Myocyte (in vitro differentiated cells): Measurements from ENCODE around the gene RPS6KA2. TPM values are rescaled to one million over a fixed set of nuclear protein-coding genes. Genes with fewer than 3 reads are reported as not detected.

Experiments
- DNase-seq: peaks from one replicate; pipeline ENCODE4 v3.0.0-alpha.2; 2012; ENCODE audit warnings: low read depth
- total RNA-seq: library from RNA; depleted of rRNA; stranded (reverse); fragments of >200 nt; gene quantifications from 2 replicates; pipeline ENCODE4 v1.2.3, GENCODE V29; 2014

Gene RPS6KA2
- total RNA-seq, 1 donor from 2014 or later = 14.9 TPM

DNA sequence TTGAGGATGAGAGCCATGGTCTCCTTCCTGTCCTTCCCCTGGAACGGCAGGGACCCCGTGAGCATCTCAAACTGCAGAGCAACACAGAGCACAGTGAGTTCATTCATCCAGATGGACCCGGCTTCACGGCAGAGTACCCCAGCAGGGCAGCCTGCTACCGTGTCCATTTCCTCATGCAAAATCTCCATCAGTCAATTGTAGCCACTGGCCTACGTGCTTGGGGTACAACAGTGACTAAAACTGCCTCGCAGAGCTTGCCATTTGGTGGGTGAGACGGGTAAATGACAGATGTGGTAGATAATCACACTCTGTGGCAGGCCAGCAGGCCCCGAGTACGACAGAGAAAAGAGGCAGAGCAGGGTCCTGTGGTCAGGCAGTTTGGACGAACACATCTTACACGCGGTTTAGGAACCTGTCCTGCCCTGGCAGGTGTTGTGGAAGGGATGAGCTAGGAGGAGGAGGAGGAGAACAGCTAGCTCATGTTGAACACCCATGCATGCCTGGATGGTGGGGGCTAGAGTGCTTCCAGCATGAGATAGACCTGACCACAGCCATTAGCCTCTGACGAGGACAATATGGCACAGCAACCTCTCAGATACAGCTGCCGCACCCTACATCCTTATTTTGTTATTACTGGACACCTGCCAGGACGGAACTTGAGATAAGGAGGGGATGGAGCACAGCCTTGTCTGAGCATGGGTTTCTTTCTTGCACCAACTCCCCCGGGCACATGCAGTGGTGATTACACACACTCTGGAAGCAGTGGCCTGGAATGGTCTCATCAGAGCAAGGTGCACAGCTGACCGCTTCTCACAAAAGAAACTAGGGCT lies 136.2 kb downstream of the RPS6KA2 start:
- peak; percentile 70 for DNase-seq

DNA sequence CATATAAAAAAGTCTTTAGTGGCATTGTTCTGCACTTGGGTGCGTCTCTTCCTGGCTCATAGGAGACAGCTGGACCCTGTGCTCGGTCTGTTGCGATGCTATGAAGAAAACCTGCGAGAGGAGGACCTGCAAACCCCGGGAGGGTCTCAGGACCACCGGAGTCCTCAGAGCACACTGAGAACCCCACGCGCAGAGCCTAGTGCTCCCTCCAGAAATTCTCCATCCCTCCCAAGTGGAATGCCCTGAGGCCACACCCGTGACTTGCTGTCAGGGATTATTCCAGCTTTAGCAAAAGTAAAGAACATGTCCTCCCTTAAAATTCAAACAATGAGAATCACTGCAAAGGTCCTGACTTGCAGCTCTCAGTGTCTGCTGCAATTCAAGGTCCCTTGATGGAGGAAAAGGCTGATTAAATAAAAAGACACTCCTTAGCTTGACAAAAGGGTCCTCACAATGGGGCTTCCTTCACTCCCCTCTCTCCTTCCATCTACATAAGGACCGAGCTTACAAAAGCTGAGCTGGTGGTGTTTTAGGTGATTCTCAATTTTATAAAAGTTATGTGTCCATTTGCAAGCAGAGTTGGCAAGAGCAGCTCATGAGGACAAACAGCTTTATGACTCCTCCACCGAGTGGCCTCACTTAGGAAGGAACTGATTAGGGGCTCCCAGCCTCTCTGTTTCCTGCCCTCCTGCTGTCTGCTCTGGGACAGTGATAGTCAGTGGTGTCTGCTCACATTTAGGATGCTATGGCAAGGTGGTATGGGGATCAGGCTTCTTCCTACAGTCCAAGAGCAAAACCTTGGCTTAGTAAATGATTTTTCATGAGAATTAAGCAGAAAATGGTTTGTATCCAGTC lies 137.5 kb downstream of the RPS6KA2 start:
- DNase-seq = no peak

DNA sequence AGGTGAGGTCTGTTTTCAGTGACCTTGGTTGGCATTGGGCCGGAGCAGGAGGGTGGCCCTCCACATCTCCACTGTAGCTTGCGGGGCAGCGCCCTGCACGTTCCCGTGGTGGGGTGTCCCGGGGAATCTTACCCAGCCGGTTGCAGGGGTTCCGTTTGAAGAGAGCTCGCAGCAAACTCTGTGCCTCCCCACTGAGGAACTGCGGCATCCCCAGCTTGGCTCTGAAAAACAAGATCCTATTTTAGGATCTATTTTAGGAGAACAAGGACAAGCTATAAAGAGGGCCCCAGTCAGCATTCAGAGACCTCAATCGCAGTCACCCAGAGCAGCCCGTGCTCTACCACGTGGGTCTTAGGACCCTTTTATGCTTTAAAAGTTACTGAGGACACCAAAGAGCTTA lies 138.3 kb downstream of the RPS6KA2 start:
- no peak for DNase-seq

DNA sequence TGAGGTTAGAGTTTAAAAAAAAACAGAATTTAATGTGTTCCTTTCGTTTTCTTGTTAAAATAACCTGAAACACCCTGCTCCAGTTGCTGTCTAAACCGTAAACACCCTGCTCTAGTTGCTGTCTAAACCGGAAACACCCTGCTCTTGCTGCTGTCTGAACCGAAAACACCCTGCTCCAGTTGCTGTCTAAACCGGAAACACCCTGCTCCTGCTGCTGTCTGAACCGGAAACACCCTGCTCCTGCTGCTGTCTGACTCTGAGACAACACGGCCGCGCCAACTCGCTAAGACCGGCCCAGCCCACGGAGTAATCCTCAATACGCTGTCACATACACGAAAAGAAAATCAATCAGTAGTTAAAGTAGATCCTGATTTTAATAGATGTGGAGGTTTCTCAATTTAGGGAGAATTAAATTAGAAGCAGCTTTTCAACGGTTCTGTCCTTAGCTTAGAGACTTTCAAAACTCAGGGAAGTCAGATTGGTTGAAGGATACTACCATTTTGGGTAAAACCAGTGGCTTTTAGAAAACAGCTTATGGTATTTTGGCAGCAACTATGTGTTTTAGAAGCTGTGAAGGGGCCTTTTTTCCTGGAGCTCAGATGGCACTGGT lies 138.9 kb downstream of the RPS6KA2 start:
- no peak for DNase-seq

DNA sequence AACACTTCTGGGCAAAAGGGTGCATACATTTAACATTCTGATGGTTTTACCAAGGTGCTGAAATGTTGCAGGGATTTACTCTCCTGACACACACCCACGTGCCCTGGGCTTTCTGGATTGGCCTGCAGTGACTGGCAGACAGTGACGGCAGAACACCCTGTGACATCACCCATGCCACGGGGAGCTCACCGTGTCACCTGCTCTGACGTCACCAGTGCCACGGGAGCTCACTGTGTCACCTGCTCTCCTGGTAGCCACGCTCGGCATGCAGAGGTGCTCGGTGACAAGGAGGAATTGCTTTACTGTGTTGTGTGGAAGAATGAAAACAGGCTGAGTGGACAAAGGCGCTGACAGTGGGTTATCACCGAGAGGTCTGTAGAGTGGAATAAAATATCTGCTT lies 139.9 kb downstream of the RPS6KA2 start:
- DNase-seq = no peak

DNA sequence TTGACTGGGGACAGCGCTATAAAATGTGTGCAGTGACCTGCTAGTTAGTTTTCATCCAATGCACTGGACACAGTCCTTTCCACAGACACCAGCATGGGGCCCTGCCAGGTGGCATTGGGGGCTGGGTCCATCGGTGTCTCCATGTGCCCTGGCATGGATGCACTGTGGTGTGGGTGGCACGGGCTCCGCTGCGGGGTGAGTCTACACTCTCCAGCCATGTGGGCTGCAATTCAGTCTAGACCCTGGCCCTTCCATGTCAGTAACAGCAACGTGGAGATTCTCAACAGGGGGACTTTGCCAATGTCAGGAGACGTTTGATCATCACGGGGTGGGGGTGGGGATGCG lies 140.5 kb downstream of the RPS6KA2 start:
- DNase-seq = no peak

DNA sequence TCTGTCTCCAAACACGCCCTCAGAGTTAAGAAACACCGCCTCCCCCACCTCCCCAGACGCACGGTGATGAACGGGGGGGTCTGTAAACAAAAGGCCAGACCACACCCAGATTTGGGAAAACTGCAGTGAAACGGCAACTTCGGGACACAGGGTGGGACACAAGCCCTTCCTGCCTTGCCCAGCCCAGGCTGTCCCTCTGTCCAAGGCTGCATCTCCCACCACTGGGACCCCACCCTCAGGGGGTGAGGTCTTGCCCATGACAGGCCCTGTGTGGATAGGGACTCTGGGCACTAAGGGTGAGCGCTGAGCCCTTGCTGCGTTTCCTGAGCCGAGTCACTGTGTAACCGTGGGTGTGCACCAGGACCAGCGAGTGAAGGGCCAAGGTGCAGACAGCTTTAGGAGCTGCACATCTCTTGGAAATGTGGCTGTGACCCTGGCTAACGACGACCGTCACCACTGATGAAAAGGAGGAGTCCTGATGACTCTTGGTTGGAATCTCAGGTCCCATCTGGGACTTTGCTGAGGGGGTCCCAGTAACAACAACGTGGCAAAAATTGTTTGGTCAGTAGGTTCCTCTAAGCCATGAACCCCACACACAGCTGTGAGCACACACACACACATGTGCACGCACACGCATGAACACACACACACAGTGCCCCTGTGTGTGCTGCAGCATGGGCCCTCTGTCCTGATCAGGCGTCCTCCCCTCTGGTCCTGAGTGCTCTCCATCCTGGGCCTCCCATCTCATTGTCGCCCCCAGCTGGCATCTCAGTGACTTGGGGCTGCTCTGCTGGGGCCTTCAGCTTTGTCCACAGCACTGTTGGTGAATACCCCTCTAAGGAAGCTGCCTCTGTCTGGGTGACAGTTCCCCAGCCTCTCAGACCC lies 141.2 kb downstream of the RPS6KA2 start:
- DNase-seq = no peak

DNA sequence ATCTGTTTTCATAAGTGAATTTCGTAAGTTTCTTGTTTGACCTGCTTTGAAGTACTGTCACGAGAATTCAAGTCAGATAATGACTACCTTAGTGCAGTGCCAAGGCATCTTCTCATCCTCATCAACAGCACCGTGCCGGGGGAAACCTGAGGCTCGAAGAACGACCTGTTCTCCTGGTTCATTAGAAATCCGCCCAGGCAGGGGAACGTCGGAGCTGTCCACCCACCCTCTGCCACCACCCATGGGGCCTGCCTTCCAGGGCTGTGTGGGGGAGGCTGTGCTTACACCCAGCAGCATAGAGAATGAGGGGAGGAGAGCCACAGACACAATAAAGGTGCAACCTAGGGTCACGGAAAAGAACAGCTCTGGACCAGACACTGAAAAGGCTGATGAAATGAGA lies 142.2 kb downstream of the RPS6KA2 start:
- no peak for DNase-seq

DNA sequence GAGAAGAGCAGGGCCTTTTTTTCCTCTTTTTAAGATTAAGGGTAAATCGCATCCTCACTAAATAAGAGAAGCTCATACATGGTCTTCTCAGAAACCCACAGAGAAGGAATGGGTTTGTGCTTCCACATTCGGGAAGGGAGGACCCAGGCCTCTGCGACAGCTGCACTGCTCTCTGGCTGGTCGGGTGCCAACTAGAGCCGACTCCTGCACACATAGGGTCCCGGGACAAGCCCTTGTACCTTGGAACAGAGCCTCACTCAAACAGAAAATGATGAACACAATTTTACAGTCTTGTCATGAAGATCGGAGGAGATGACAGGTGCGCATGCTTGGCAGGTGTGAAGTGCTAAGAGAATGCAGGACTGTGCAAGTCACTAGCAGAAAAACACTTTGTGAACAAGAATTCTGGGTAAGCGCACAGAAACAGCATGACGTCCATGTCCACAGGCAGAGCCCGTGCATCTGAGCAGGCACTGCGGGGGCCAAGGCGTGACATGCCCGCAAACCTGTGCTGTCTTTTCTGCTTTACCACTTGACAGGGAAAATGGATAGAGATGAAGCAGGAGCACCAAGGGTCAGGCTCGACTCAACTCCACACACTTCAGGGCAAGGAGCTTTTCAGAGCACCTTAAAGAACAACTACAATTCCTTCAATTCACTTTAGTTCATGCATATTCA lies 143.3 kb downstream of the RPS6KA2 start:
- DNase-seq = peak; percentile 70

DNA sequence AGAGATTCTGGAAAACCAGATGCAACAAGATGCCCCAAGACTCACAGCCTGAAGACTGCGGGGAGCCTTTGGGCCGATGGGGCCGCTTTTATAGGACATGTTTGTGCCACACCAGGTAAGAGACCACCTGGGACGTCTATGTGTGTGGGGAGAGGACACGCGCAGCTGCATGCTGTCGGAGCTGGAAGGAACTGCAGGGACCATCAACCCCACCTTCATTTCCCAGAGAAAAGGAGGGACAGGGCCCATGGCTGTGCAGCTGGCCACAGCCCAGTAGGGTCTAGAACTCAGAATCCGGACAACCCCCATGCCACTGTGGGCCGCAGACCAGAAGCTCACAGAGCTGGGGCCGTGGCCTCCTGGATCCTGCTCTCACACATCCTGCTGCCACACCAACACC lies 144.0 kb downstream of the RPS6KA2 start:
- DNase-seq = no peak

DNA sequence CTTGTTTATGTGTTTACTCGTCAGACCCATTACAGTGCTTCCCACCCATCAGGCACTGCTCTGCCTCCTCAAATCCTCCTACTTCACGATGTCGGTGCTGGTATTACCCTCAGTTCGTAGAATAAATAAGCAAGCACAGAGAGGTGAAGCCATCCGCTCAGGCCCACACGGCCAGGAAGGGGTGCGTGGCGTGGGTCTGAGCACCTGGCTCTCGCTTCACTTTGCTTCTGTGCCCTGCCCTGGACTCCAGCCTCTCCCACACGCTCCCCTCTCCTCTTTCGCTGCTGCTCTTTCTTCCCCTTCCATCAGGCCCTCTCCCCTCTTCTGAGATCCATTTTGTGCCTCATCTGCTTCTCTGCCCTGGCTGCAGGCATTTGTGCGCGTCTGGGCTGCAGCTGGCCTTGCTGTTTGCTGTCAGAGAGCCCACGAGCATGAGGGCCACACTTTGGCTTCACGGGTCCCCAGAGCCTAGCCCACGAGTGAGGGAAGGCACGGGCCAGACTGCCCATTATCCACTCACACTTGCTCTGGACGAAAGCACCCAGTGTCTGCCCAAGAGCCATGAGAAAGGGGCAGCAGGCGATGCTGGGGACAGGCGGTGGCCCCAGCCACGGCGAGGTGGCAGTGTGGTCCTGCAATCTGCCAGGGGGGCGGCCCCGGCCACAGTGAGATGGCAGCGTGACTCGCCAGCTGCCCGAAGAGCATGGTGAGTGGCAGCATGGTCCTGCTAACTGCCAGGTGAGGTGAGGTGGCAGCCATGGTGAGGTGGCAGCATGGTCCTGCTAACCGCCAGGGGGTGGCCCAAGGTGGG lies 148.1 kb downstream of the RPS6KA2 start:
- DNase-seq = no peak

DNA sequence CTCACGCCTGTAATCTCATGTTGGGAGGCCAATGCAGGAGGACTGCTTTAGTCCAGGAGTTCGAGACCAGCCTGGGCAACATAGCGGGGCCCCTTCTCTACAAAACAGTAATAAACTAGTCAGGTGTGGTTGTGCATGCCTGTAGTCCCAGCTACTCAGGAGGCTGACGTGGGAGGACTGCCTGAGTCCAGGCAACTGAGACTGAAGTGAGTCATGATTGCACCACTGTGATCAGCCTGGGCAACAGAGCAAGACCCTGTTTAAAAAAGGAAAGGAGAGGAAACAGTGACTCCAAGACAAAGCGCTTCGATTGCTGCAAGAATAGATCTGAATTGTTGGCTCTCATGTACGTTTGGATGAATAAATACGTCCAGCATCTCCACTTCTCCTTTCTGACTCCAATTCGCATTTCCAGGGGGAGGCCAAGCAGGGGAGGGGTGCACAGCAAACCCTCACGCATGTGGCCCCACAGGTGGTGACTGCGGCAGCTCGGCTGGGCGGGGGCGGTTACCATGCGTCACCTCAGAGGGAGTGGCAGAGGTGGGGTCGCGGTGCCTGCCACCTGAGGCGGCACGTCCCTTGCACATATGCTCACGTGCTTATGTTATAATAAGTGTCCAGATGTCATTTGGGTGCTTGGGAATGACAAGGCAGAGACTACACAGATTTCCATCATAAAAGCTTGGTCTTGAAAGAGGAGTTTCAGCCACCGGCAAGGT lies 149.2 kb downstream of the RPS6KA2 start:
- no peak for DNase-seq

DNA sequence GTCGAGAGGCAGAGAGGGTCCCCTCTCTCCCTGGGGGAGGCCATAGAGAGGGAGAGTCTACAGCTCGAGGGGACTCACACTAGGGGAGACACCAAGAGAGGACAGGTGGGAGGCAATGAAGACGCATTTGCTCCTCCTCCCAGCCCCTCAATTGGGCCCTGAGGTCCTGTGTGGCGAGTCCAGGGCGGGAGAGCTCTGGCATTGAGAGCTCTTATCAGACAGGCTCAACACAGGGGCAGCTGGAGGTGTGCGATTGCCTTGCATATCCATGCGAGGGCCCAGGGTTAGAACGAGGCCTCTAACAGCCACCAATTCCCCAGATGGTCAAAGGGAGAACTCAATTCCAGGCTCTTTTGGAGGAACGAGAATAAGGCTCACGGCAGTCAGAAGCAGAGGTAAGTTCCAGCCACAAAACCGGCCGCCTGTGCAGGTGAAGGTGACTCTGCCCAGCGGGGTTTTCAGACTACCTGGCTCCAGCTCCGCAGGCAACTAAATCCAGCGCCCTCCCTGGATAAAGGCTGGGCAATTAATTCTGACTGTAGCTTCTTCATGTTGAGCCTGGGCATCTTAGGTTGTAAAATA lies 150.3 kb downstream of the RPS6KA2 start:
- DNase-seq = no peak

DNA sequence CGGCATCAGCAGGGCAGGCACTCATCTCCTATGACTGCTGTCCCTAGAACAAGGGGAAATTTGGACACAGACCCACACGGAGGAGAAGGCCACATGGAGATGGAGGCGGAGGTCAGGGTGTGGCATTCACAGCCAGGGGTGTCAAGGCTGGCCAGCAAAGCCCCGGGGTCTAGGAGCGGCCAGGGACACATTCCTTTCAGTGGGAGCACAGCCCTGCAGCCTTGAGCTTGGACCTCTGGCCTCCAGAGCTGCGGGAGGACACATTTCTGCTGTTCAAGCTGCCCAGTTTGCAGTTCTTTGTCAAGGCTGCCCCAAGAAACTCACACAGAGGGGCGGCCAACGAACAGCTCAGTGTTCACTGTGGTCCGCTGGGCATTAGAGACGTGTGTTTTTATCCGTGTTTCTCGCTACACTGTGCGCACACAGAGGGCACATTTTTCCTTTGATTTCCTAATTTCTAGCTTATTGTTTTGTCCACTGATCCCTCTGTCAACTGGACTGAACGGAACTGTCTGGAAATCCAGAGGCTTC lies 150.9 kb downstream of the RPS6KA2 start:
- DNase-seq = no peak

DNA sequence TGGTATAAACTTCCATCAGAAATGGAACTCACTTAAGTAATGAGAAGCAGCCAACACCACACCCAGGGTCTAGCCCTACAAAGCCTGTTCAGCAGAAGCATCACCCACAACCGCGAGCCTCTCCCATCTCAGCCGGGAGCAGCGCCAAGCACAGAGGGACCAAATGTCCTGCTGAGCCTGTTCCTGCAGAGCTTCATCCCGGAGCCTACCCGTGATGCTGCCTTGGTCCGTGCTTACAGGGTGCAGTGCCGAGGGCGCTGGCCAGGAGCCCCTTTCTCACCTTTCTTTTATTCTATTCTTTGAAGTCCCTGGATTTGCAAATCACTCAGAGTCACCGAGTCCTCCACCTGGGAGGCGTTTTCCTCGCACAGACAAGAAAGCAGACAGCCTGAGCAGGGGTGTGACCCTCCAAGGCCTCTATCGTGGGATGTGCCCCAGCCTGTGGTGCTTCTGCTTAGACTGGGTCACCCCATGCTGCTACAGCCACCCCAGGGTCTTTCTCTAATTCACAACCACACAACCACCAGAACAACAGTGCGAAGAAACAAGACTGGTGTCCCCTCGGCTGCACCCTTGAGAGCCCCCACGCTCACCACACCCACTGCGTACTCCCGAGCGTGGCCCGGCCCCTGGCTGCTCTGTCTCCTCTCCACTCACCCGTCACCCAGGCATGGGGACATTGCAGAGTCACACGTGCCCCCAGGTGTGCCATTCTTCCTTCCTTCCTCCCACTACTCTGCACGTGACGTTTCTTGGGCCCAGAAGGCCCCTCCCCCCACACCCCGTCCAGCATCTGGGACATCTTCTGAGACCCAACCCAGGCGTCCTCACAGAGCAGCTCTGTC lies 152.1 kb downstream of the RPS6KA2 start:
- DNase-seq = peak; percentile 62

DNA sequence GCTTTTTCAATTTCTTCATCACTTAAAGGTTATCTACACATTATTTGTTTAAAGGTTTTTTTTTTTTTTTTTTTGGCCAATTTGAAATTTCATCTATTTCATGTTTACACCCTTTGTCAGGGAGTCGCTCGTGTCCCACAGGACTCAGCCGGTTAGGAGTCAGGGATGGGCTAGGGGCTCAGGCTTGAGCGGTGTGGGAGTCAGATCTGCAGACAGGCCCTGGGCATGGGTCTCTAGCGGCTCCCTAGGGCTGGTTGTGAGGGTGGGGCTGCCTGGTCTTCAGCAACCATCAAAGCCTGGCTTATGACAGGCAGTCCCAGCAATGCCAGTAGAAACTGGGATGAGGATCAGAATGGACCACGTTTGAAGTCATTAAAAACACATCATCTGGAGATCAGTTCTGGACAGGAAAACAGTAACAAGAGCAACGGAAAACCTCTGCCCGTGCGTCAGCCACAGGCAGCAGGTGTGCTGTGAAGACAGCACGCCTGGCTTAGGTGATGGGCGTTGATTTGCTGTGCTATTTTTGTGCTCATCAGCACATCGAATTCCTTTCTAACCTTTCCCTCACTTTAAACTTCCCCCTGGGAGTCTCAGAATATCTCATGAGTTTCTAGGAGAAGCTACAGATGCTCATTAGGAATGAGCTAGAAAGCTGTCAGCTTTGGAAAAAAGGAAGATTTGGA lies 153.0 kb downstream of the RPS6KA2 start:
- DNase-seq = no peak

DNA sequence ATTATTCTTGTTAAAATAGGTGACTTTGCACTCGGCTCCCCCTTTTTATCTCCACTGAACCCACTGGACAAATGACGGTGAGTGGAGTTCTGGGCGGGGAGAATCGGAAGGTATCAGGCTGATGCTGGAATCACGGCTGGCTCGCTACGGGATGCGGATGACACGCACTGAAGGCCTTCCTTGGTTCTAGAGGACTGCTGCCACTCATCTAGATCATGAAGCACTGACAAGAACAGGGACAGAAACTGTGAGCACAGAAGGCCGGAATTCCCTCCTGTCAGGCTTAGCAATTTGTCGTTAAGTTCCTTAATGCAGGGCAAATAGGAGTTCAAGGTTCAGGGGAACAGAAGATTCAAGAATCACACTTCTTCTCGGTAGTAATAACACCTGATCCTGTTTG lies 154.4 kb downstream of the RPS6KA2 start:
- no peak for DNase-seq
